ENCODE measurements around the gene FAM161A.

- TF ChIP-seq CTCF (IDR thresholded peaks at IDR 0.05; ENCODE audit: insufficient read depth, low read depth, low read length) (no peak), EZH2 (IDR thresholded peaks at IDR 0.05; ENCODE audit: insufficient read depth, low read length) (no peak)
These were observed 19.0 kb downstream of the FAM161A start for GRCh38 chr2:61834893-61835292.
